Measurements from ENCODE around the gene CDS1.
A peak's percentile ranks its signal among the peaks of the same experiment; 100 is the strongest.

The CDS1 gene

DNA sequence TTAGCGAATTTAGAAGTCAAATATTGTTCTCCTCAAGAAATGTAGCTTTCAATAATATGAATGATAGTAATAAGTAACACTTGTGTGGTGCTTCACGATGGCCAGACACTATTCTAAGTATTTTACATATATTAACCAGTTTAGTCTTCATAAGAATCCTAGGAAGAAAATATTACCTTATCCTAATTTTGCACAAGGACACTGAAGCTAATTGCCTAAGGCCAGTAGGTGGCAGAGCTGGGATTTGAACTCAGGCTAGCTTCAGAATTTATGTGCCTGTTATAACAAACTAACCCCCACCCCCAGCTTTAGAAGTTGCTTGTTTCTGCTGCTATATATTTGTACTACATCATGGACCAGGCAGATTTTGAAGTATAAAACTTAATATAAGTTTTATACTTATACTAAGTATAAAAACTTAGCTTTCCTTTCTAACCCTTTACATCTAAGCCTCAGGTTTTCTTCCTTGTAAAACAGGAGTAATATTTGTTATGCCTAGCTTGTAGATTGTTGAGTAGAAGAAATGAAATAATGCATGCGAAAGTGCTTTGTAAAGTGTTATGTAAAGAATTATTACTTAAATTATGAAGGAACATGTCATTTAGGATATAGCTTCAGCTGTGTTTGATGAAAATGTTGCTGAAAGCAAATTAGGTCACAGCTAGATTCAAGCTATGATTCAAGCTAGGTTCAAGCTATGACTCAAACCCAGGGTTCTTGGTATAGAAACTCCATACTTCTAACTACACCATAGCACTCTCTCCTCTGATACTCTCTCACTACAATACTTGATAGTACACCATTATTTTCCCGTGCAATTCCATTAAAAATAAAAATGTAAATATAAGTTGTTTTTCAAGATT is 4.2 kb upstream of the CDS1 start:
- peaks cover 50% of the 10 kb centered on the region for H3K4me1 ChIP-seq (ENCODE audit: low read length)
- peaks cover 3% of the 10 kb centered on the region; the same call in 1 of the 2 replicates for H3K79me2 ChIP-seq (ENCODE audit: low read length)
- no peaks in the 10 kb centered on the region for H3K36me3 ChIP-seq (replicated peaks; ENCODE audit: low read depth, low read length)
- peak overlapping the region; percentile 40 for H3K4me3 ChIP-seq (ENCODE audit: low read length)
- peak overlapping the region; percentile 29 for H3K9ac ChIP-seq (ENCODE audit: low read length)
- H3K9me3 ChIP-seq (ENCODE audit: insufficient read depth, low read length): no peaks in the 10 kb centered on the region
- peak overlapping the region; percentile 61 for H3K27ac ChIP-seq (ENCODE audit: low read length)
- peak overlapping the region; percentile 65 for H2AFZ ChIP-seq (ENCODE audit: low read depth, low read length)
- peak overlapping the region; percentile 80 for H3K4me2 ChIP-seq (ENCODE audit: low read length)
- 0 out of 2 replicates have a peak, but pooled peaks cover 6% of the 10 kb centered on the region for H3K27me3 ChIP-seq (ENCODE audit: low read depth, low read length)
- TF ChIP-seq EZH2phosphoT487 (IDR thresholded peaks at IDR 0.05; ENCODE audit: low read depth): no peak
- TF ChIP-seq, protein P1, sequence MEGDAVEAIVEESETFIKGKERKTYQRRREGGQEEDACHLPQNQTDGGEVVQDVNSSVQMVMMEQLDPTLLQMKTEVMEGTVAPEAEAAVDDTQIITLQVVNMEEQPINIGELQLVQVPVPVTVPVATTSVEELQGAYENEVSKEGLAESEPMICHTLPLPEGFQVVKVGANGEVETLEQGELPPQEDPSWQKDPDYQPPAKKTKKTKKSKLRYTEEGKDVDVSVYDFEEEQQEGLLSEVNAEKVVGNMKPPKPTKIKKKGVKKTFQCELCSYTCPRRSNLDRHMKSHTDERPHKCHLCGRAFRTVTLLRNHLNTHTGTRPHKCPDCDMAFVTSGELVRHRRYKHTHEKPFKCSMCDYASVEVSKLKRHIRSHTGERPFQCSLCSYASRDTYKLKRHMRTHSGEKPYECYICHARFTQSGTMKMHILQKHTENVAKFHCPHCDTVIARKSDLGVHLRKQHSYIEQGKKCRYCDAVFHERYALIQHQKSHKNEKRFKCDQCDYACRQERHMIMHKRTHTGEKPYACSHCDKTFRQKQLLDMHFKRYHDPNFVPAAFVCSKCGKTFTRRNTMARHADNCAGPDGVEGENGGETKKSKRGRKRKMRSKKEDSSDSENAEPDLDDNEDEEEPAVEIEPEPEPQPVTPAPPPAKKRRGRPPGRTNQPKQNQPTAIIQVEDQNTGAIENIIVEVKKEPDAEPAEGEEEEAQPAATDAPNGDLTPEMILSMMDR (IDR thresholded peaks at IDR 0.05; ENCODE audit: low read depth, low read length): peak; percentile 88
- no peaks in the 10 kb centered on the region for H4K20me1 ChIP-seq (ENCODE audit: insufficient read depth, low read length)

DNA sequence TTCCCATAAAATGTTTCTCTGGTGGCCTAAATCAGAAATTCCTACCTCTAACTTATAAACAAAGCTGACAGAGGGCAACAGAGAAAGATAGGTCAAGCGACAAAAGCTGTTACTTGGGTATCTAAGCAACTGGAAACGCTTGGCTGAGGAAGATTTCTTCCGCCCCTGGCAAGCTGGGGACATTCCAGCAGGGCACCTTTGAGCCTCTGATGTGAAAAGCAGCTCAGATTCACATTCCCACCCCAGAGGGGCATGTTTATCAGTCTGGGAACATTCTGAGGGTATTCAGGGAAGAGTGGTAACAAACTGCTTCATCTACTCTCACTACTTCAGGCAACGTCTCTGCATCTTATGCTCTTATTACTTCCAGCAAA is 3.5 kb upstream of the CDS1 start:
- Histone ChIP-seq H4K20me1 (ENCODE audit: insufficient read depth, low read length) (no peaks in the 10 kb centered on the region), H3K9me3 (ENCODE audit: insufficient read depth, low read length) (no peaks in the 10 kb centered on the region), H3K4me1 (ENCODE audit: low read length) (peaks cover 48% of the 10 kb centered on the region), H3K4me3 (ENCODE audit: low read length) (peak overlapping the region; percentile 40), H2AFZ (ENCODE audit: low read depth, low read length) (peak overlapping the region; percentile 65), H3K36me3 (replicated peaks; ENCODE audit: low read depth, low read length) (no peaks in the 10 kb centered on the region), H3K79me2 (ENCODE audit: low read length) (peaks cover 3% of the 10 kb centered on the region; the same call in 1 of the 2 replicates), H3K27me3 (ENCODE audit: low read depth, low read length) (0 out of 2 replicates have a peak, but pooled peaks cover 6% of the 10 kb centered on the region), H3K4me2 (ENCODE audit: low read length) (peak overlapping the region; percentile 80), H3K9ac (ENCODE audit: low read length) (peak overlapping the region; percentile 29; the same call in 1 of the 2 replicates), H3K27ac (ENCODE audit: low read length) (peak overlapping the region; percentile 61)
- TF ChIP-seq, protein P1 (IDR thresholded peaks at IDR 0.05; ENCODE audit: low read depth, low read length): no peak
- TF ChIP-seq EZH2phosphoT487 (IDR thresholded peaks at IDR 0.05; ENCODE audit: low read depth): no peak

DNA sequence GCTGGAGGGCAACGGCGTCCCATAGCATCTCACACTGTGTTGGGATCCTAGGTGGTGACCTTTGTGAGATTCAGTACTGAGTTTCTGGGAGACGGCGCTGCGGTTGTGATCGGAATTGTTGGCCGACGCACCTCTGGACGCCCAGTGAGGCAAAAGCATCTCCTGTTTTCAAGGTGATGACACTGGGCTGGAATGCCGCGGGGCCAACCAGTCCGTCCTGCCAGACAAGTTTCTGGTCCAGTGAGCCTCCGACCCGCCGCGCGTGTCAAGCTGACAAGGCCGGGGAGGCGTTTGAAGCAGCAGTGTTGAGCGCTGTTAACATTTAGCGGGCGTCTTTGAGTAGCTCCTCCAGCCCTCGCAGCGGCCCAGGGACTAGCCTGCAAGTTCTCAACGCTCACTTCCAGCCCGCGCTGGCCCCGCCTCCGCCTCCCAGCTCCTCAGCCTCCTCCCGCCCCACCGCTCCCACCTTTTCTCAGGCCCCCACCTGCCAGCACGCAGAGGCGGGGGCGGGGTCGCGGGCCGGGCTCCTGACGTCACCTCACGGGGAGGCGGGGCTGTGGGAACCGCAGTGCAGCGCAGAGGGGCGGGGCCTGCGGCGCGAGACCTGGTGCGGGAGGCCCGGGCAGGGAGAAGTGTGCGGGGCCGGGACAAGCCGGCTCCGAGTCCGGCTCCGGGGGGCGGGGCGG is 482 bp upstream of the CDS1 start:
- no peak overlapping the region for H3K27ac ChIP-seq (ENCODE audit: low read length)
- H3K4me2 ChIP-seq (ENCODE audit: low read length): peak overlapping the region; percentile 27
- H3K79me2 ChIP-seq (ENCODE audit: low read length): peaks cover 22% of the 10 kb centered on the region
- H3K27me3 ChIP-seq (ENCODE audit: low read depth, low read length): 0 out of 2 replicates have a peak, but pooled peaks cover 6% of the 10 kb centered on the region
- peak overlapping the region; percentile 78 for H3K4me3 ChIP-seq (ENCODE audit: low read length)
- no peaks in the 10 kb centered on the region for H3K36me3 ChIP-seq (replicated peaks; ENCODE audit: low read depth, low read length)
- TF ChIP-seq, protein P1 (IDR thresholded peaks at IDR 0.05; ENCODE audit: low read depth, low read length): no peak
- TF ChIP-seq EZH2phosphoT487 (IDR thresholded peaks at IDR 0.05; ENCODE audit: low read depth): no peak
- H2AFZ ChIP-seq (ENCODE audit: low read depth, low read length): no peak overlapping the region
- H3K9ac ChIP-seq (ENCODE audit: low read length): peak overlapping the region; percentile 71; the same call in 1 of the 2 replicates
- H3K4me1 ChIP-seq (ENCODE audit: low read length): peaks cover 50% of the 10 kb centered on the region
- H3K9me3 ChIP-seq (ENCODE audit: insufficient read depth, low read length): no peaks in the 10 kb centered on the region
- H4K20me1 ChIP-seq (ENCODE audit: insufficient read depth, low read length): 0 out of 2 replicates have a peak, but pooled peaks cover 6% of the 10 kb centered on the region
